ENCODE measurements around the gene PPP1R3F. TPM values are rescaled to one million over a fixed set of nuclear protein-coding genes. Genes with fewer than 3 reads are reported as not detected.
A peak's percentile ranks its signal among the peaks of the same experiment; 100 is the strongest.

The PPP1R3F gene
- total and polyA plus RNA-seq, 2 donors from 2014 or later: 4.5 to 5.1 TPM

DNA sequence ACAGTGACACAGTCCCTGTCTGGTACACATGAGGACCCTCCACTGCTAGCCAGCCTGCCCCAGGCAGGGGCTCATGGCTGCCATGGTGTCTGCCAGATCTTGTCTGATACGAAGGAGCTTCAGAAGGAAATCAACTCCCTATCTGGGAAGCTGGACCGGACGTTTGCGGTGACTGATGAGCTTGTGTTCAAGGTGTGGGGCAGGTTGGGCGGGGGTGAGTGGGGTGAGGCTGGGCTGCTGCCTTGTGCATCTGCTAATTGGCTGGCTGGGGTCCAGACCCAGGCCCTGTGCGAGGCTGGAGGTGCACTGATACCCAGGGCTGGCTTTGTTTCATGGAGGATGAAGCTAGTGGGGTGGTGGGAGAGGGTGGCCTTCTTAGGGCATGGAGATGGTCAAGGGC, 20.5 kb upstream of the PPP1R3F start:
- Histone ChIP-seq H3K4me1 (ENCODE audit: control insufficient read depth in 2 of 3, insufficient read depth in 2 of 3, low read depth in 1 of 3, low read length in 3 of 3) (no peaks in the 10 kb centered on the region), H3K9me3 (ENCODE audit: control insufficient read depth in 2 of 3, insufficient read depth in 1 of 3, low read length in 3 of 3) (no peaks in the 10 kb centered on the region), H3K27ac (ENCODE audit: low read depth in 2 of 2, low read length in 2 of 2) (no peak overlapping the region), H3K4me3 (ENCODE audit: low read length in 3 of 3) (no peak overlapping the region), H3K9ac (ENCODE audit: low read length in 3 of 3) (no peak overlapping the region), H3K36me3 (ENCODE audit: control insufficient read depth in 2 of 3, insufficient read depth in 3 of 3, low read length in 3 of 3) (peaks cover 0 to 4% (median 0%) of the 10 kb centered on the region in 3 donors), H3K27me3 (ENCODE audit: control insufficient read depth, insufficient read depth, low read length) (no peaks in the 10 kb centered on the region)
- DNase-seq (peak in 1 of 5 donors; percentile 43), FAIRE-seq (no peak)
- intact Hi-C loops (cut with DNase I): no loop called here
- TF ChIP-seq, protein P1, sequence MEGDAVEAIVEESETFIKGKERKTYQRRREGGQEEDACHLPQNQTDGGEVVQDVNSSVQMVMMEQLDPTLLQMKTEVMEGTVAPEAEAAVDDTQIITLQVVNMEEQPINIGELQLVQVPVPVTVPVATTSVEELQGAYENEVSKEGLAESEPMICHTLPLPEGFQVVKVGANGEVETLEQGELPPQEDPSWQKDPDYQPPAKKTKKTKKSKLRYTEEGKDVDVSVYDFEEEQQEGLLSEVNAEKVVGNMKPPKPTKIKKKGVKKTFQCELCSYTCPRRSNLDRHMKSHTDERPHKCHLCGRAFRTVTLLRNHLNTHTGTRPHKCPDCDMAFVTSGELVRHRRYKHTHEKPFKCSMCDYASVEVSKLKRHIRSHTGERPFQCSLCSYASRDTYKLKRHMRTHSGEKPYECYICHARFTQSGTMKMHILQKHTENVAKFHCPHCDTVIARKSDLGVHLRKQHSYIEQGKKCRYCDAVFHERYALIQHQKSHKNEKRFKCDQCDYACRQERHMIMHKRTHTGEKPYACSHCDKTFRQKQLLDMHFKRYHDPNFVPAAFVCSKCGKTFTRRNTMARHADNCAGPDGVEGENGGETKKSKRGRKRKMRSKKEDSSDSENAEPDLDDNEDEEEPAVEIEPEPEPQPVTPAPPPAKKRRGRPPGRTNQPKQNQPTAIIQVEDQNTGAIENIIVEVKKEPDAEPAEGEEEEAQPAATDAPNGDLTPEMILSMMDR (IDR thresholded peaks at IDR 0.05; ENCODE audit: borderline replicate concordance, extremely low read depth, insufficient read depth): no peak

DNA sequence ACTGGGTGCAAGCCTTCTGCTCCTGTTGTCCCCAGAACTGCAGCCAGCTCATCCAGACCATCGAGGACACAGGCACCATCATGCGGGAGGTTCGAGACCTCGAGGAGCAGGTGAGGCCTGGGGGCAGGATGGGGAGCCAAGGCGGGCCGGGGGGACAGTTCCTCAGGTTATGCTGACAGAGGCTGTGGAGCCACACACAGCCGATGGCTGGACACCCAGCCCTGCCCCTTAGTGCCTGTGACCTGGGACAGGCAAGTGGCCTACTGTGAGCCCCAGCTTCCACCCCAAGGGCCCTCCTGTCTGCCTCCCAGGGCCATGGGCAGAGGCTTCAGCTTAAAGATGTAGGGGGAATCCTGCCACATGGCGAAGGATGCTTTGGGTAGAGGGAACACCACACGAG, 20.0 kb upstream of the PPP1R3F start:
- TF ChIP-seq, protein P1 (IDR thresholded peaks at IDR 0.05; ENCODE audit: borderline replicate concordance, extremely low read depth, insufficient read depth): no peak
- DNase-seq (peak in 1 of 5 donors; percentile 41), FAIRE-seq (no peak)
- H3K27ac ChIP-seq (ENCODE audit: low read depth in 2 of 2, low read length in 2 of 2): no peak overlapping the region
- no peak overlapping the region for H3K9ac ChIP-seq (ENCODE audit: low read length in 3 of 3)
- H3K27me3 ChIP-seq (ENCODE audit: control insufficient read depth, insufficient read depth, low read length): no peaks in the 10 kb centered on the region
- H3K9me3 ChIP-seq (ENCODE audit: control insufficient read depth in 2 of 3, insufficient read depth in 1 of 3, low read length in 3 of 3): no peaks in the 10 kb centered on the region
- H3K36me3 ChIP-seq (ENCODE audit: control insufficient read depth in 2 of 3, insufficient read depth in 3 of 3, low read length in 3 of 3): peaks cover 0 to 4% (median 0%) of the 10 kb centered on the region in 3 donors
- H3K4me3 ChIP-seq (ENCODE audit: low read length in 3 of 3): no peak overlapping the region
- intact Hi-C loops (cut with DNase I): no loop called here
- H3K4me1 ChIP-seq (ENCODE audit: control insufficient read depth in 2 of 3, insufficient read depth in 2 of 3, low read depth in 1 of 3, low read length in 3 of 3): no peaks in the 10 kb centered on the region

DNA sequence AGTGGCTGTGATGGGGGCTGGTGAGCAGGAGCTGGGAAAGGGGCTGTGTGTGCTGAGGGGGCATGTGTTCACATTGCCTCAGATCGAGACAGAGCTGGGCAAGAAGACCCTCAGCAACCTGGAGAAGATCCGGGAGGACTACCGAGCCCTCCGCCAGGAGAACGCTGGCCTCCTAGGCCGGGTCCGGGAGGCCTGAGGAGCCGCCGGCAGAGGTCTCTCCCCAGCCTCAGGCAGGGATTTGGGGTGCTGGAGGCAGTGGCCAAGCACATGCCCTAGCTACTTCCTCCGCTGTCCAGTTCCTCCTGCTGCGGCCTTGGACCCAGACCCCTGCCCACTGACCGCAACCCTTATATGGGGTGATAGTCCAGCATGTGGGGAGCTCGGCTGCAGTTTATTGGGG, 19.5 kb upstream of the PPP1R3F start:
- no peaks in the 10 kb centered on the region for H3K9me3 ChIP-seq (ENCODE audit: control insufficient read depth in 2 of 3, insufficient read depth in 1 of 3, low read length in 3 of 3)
- FAIRE-seq: no peak
- H3K36me3 ChIP-seq (ENCODE audit: control insufficient read depth in 2 of 3, insufficient read depth in 3 of 3, low read length in 3 of 3): peaks cover 0 to 4% (median 0%) of the 10 kb centered on the region in 3 donors

More for the DNA sequence above, 19.5 kb upstream of the PPP1R3F start:
- DNase-seq: peak in 1 of 5 donors; percentile 53
- H3K27ac ChIP-seq (ENCODE audit: low read depth in 2 of 2, low read length in 2 of 2): no peak overlapping the region
- H3K4me3 ChIP-seq (ENCODE audit: low read length in 3 of 3): no peak overlapping the region
- TF ChIP-seq, protein P1 (IDR thresholded peaks at IDR 0.05; ENCODE audit: borderline replicate concordance, extremely low read depth, insufficient read depth): no peak
- no peak overlapping the region for H3K9ac ChIP-seq (ENCODE audit: low read length in 3 of 3)
- H3K27me3 ChIP-seq (ENCODE audit: control insufficient read depth, insufficient read depth, low read length): no peaks in the 10 kb centered on the region
- intact Hi-C loops (cut with DNase I): no loop called here
- no peaks in the 10 kb centered on the region for H3K4me1 ChIP-seq (ENCODE audit: control insufficient read depth in 2 of 3, insufficient read depth in 2 of 3, low read depth in 1 of 3, low read length in 3 of 3)
